Measurements from ENCODE around the gene SSUH2.
"Not testable (repeated sequence)": the region's sequence is repeated elsewhere in the genome, so short reads cannot be mapped to it uniquely, and the experiment has no call there.

Gene SSUH2

GRCh38 chr3:8657804-8658305 is 13.3 kb upstream of the SSUH2 start:
- Histone ChIP-seq H3K36me3 (ENCODE audit: control insufficient read depth in 1 of 2, insufficient read depth in 2 of 2, low read length in 2 of 2) (no peaks in the 10 kb centered on the region), H3K79me2 (ENCODE audit: control insufficient read depth, insufficient read depth, low read length, poor library complexity) (no peaks in the 10 kb centered on the region), H3K27ac (ENCODE audit: low read depth, low read length) (no peak overlapping the region), H3K23ac (ENCODE audit: low read length) (no peak overlapping the region), H3K9ac (ENCODE audit: low read length) (no peak overlapping the region), H4K12ac (ENCODE audit: low read depth, low read length) (no peak overlapping the region), H3K9me3 (ENCODE audit: insufficient read depth, low read depth, low read length) (peaks cover 2% of the 10 kb centered on the region), H2BK5ac (ENCODE audit: low read depth, low read length, poor library complexity) (no peak overlapping the region), H4K91ac (ENCODE audit: low read depth, low read length) (no peak overlapping the region), H2AK5ac (ENCODE audit: low read length) (no peak overlapping the region), H2BK120ac (ENCODE audit: insufficient read depth, low read length, poor library complexity) (no peak overlapping the region), H3K27me3 (ENCODE audit: insufficient read depth, low read length) (no peaks in the 10 kb centered on the region), H2BK12ac (ENCODE audit: low read length) (no peak overlapping the region), H4K8ac (ENCODE audit: low read depth, low read length) (no peak overlapping the region), H3K4me1 (ENCODE audit: control insufficient read depth in 1 of 2, insufficient read depth in 2 of 2, low read length in 2 of 2) (peaks cover 0 to 5% of the 10 kb centered on the region in 2 experiments), H3K79me1 (ENCODE audit: low read length) (no peaks in the 10 kb centered on the region), H3K4ac (ENCODE audit: low read depth, low read length) (no peak overlapping the region), H3K14ac (ENCODE audit: low read length) (no peak overlapping the region), H3K4me2 (ENCODE audit: low read length) (no peak overlapping the region), H2AFZ (ENCODE audit: insufficient read depth, low read length, poor library complexity) (peak overlapping the region; percentile 56), H3K18ac (ENCODE audit: low read length) (no peak overlapping the region), H3K4me3 (ENCODE audit: low read depth, low read length) (no peak overlapping the region)
- no peak for DNase-seq
- WGBS (ENCODE audit: extremely low coverage, insufficient coverage, insufficient read length), result no CpG with 5 or more reads among the region's 8 CpGs

- no peak overlapping the region for H2BK120ac ChIP-seq (ENCODE audit: insufficient read depth, low read length, poor library complexity)
- H3K4me1 ChIP-seq (ENCODE audit: control insufficient read depth in 1 of 2, insufficient read depth in 2 of 2, low read length in 2 of 2), result peaks cover 0 to 5% of the 10 kb centered on the region in 2 experiments
- H3K14ac ChIP-seq (ENCODE audit: low read length), result no peak overlapping the region
- H3K79me1 ChIP-seq (ENCODE audit: low read length), result no peaks in the 10 kb centered on the region
- H3K4me2 ChIP-seq (ENCODE audit: low read length), result no peak overlapping the region
- WGBS (ENCODE audit: extremely low coverage, insufficient coverage, insufficient read length), result no CpG with 5 or more reads among the region's 8 CpGs
- H4K12ac ChIP-seq (ENCODE audit: low read depth, low read length), result no peak overlapping the region
- no peaks in the 10 kb centered on the region for H3K9me3 ChIP-seq (ENCODE audit: insufficient read depth, low read depth, low read length)
- no peaks in the 10 kb centered on the region for H3K79me2 ChIP-seq (ENCODE audit: control insufficient read depth, insufficient read depth, low read length, poor library complexity)
- H3K36me3 ChIP-seq (ENCODE audit: control insufficient read depth in 1 of 2, insufficient read depth in 2 of 2, low read length in 2 of 2), result no peaks in the 10 kb centered on the region
- H2AFZ ChIP-seq (ENCODE audit: insufficient read depth, low read length, poor library complexity), result no peak overlapping the region
- no peak overlapping the region for H4K91ac ChIP-seq (ENCODE audit: low read depth, low read length)
- H3K23ac ChIP-seq (ENCODE audit: low read length), result no peak overlapping the region
- DNase-seq, result no peak
- H3K9ac ChIP-seq (ENCODE audit: low read length), result no peak overlapping the region
- H3K18ac ChIP-seq (ENCODE audit: low read length), result no peak overlapping the region
- no peak overlapping the region for H4K8ac ChIP-seq (ENCODE audit: low read depth, low read length)
- H2BK12ac ChIP-seq (ENCODE audit: low read length), result no peak overlapping the region
- no peak overlapping the region for H3K27ac ChIP-seq (ENCODE audit: low read depth, low read length)
- no peak overlapping the region for H2BK5ac ChIP-seq (ENCODE audit: low read depth, low read length, poor library complexity)
- H3K4me3 ChIP-seq (ENCODE audit: low read depth, low read length), result no peak overlapping the region
- H3K4ac ChIP-seq (ENCODE audit: low read depth, low read length), result no peak overlapping the region
- H2AK5ac ChIP-seq (ENCODE audit: low read length), result no peak overlapping the region
- no peaks in the 10 kb centered on the region for H3K27me3 ChIP-seq (ENCODE audit: insufficient read depth, low read length)
These were observed 11.6 kb upstream of the SSUH2 start for GRCh38 chr3:8656240-8656639.

- Histone ChIP-seq H2BK5ac (ENCODE audit: low read depth, low read length, poor library complexity) (no peak overlapping the region), H3K9me3 (ENCODE audit: insufficient read depth, low read depth, low read length) (no peaks in the 10 kb centered on the region), H2BK12ac (ENCODE audit: low read length) (no peak overlapping the region), H3K79me1 (ENCODE audit: low read length) (no peaks in the 10 kb centered on the region), H3K27me3 (ENCODE audit: insufficient read depth, low read length) (no peaks in the 10 kb centered on the region), H3K4me1 (ENCODE audit: control insufficient read depth in 1 of 2, insufficient read depth in 2 of 2, low read length in 2 of 2) (peaks cover 0 to 3% of the 10 kb centered on the region in 2 experiments), H3K79me2 (ENCODE audit: control insufficient read depth, insufficient read depth, low read length, poor library complexity) (no peaks in the 10 kb centered on the region), H3K9ac (ENCODE audit: low read length) (no peak overlapping the region), H3K4me3 (ENCODE audit: low read depth, low read length) (no peak overlapping the region), H3K4ac (ENCODE audit: low read depth, low read length) (no peak overlapping the region), H3K18ac (ENCODE audit: low read length) (no peak overlapping the region), H2BK120ac (ENCODE audit: insufficient read depth, low read length, poor library complexity) (no peak overlapping the region), H3K4me2 (ENCODE audit: low read length) (no peak overlapping the region), H4K12ac (ENCODE audit: low read depth, low read length) (no peak overlapping the region), H3K14ac (ENCODE audit: low read length) (no peak overlapping the region), H2AK5ac (ENCODE audit: low read length) (no peak overlapping the region), H4K8ac (ENCODE audit: low read depth, low read length) (no peak overlapping the region), H2AFZ (ENCODE audit: insufficient read depth, low read length, poor library complexity) (no peak overlapping the region), H4K91ac (ENCODE audit: low read depth, low read length) (no peak overlapping the region), H3K36me3 (ENCODE audit: control insufficient read depth in 1 of 2, insufficient read depth in 2 of 2, low read length in 2 of 2) (no peaks in the 10 kb centered on the region), H3K27ac (ENCODE audit: low read depth, low read length) (no peak overlapping the region), H3K23ac (ENCODE audit: low read length) (no peak overlapping the region)
- WGBS (ENCODE audit: extremely low coverage, insufficient coverage, insufficient read length), result no CpG with 5 or more reads among the region's 10 CpGs
- no peak for DNase-seq
These were observed 10.8 kb upstream of the SSUH2 start for GRCh38 chr3:8655387-8655835.

GRCh38 chr3:8654572-8655329 is 10.2 kb upstream of the SSUH2 start:
- H3K4ac ChIP-seq (ENCODE audit: low read depth, low read length); H2AFZ ChIP-seq (ENCODE audit: insufficient read depth, low read length, poor library complexity); H3K23ac ChIP-seq (ENCODE audit: low read length); H3K18ac ChIP-seq (ENCODE audit: low read length); H2AK5ac ChIP-seq (ENCODE audit: low read length); H3K36me3 ChIP-seq (ENCODE audit: control insufficient read depth in 1 of 2, insufficient read depth in 2 of 2, low read length in 2 of 2); H2BK5ac ChIP-seq (ENCODE audit: low read depth, low read length, poor library complexity); H4K12ac ChIP-seq (ENCODE audit: low read depth, low read length); H3K9ac ChIP-seq (ENCODE audit: low read length); H4K8ac ChIP-seq (ENCODE audit: low read depth, low read length); H3K9me3 ChIP-seq (ENCODE audit: insufficient read depth, low read depth, low read length); H3K27me3 ChIP-seq (ENCODE audit: insufficient read depth, low read length); H3K4me1 ChIP-seq (ENCODE audit: control insufficient read depth in 1 of 2, insufficient read depth in 2 of 2, low read length in 2 of 2); H2BK120ac ChIP-seq (ENCODE audit: insufficient read depth, low read length, poor library complexity); H3K27ac ChIP-seq (ENCODE audit: low read depth, low read length); H3K79me1 ChIP-seq (ENCODE audit: low read length); H2BK12ac ChIP-seq (ENCODE audit: low read length); H3K14ac ChIP-seq (ENCODE audit: low read length); DNase-seq; H3K79me2 ChIP-seq (ENCODE audit: control insufficient read depth, insufficient read depth, low read length, poor library complexity); H3K4me3 ChIP-seq (ENCODE audit: low read depth, low read length); H4K91ac ChIP-seq (ENCODE audit: low read depth, low read length); H3K4me2 ChIP-seq (ENCODE audit: low read length): not testable (repeated sequence)
- WGBS (ENCODE audit: extremely low coverage, insufficient coverage, insufficient read length), result no CpG with 5 or more reads among the region's 6 CpGs
